CD4-positive, alpha-beta T cell (primary cell): ENCODE data around the gene ZNF423. TPM values are rescaled to one million over a fixed set of nuclear protein-coding genes. Genes with fewer than 3 reads are reported as not detected.

Experiments
- ATAC-seq: fragments of 200-7000 bp; cut with Tn5 transposase; one replicate; pipeline ENCODE4 v1.10.0; 2022; ENCODE audit warnings: mild to moderate bottlenecking; ENCODE audit not compliant: poor library complexity
- CTCF ChIA-PET: fragments of 350-600 bp; sonication (Branson Sonifier 250); formaldehyde crosslinking; loops from one replicate; lab custom pipeline; 2021; ENCODE audit warnings: antibody characterized with exemption, inconsistent platforms; lab: Charles Lee
- POLR2A ChIA-PET: fragments of 350-600 bp; sonication (Branson Sonifier 250); formaldehyde crosslinking; loops from one replicate; lab custom pipeline; 2021; ENCODE audit warnings: antibody characterized with exemption, inconsistent platforms; lab: Charles Lee
- DNase-seq, 14 experiments: peaks; one replicate each; pipeline ENCODE4 v3.0.0-alpha.2; 2013 to 2020; ENCODE audit warnings: mixed read lengths in 2 of 14
- H3K27ac ChIP-seq, 2 donors: one replicate each; pipeline versions ENCODE4 v1.5.1 to v1.7.0; 2013; ENCODE audit warnings: low read length in 2 of 2, low read depth in 1 of 2, mild to moderate bottlenecking in 1 of 2
- H3K27me3 ChIP-seq, 2 experiments: 1 replicate in 1 of 2; 2 replicates in 1 of 2; pipeline versions ENCODE4 v1.6.1 to v1.7.0; 2013; ENCODE audit warnings: low read length in 2 of 2, control low read depth in 1 of 2, mild to moderate bottlenecking in 1 of 2, moderate library complexity in 1 of 2; ENCODE audit not compliant: insufficient read depth in 2 of 2, control insufficient read depth in 1 of 2
- H3K36me3 ChIP-seq: one replicate; pipeline ENCODE4 v1.6.1; 2013; ENCODE audit warnings: low read length, control low read depth; ENCODE audit not compliant: insufficient read depth
- H3K4me1 ChIP-seq: one replicate; pipeline ENCODE4 v1.6.1; 2013; ENCODE audit warnings: low read length, control low read depth; ENCODE audit not compliant: insufficient read depth
- H3K4me3 ChIP-seq: one replicate; pipeline ENCODE4 v1.5.1; 2013; ENCODE audit warnings: mild to moderate bottlenecking, low read length, moderate library complexity
- H3K9me3 ChIP-seq, 2 experiments: 1 replicate in 1 of 2; 2 replicates in 1 of 2; pipeline versions ENCODE4 v1.6.1 to v1.7.0; 2013; ENCODE audit warnings: low read length in 2 of 2, mild to moderate bottlenecking in 2 of 2, control low read depth in 1 of 2, moderate library complexity in 1 of 2; ENCODE audit not compliant: control insufficient read depth in 1 of 2, insufficient read depth in 1 of 2
- H3K27ac Mint-ChIP-seq: one replicate; pipeline ENCODE4 v1.8.0; 2020; ENCODE audit warnings: mixed read lengths
- H3K27me3 Mint-ChIP-seq: one replicate; pipeline ENCODE4 v1.8.0; 2021; ENCODE audit warnings: mixed read lengths
- H3K36me3 Mint-ChIP-seq: one replicate; pipeline ENCODE4 v1.8.0; 2021; ENCODE audit warnings: low read depth, mixed read lengths
- H3K4me1 Mint-ChIP-seq: one replicate; pipeline ENCODE4 v1.8.0; 2021; ENCODE audit warnings: low read depth, mixed read lengths
- H3K4me3 Mint-ChIP-seq: one replicate; pipeline ENCODE4 v1.8.0; 2020; ENCODE audit warnings: mild to moderate bottlenecking, mixed read lengths
- H3K9me3 Mint-ChIP-seq: one replicate; pipeline ENCODE4 v1.8.0; 2020; ENCODE audit warnings: mixed read lengths
- CTCF ChIP-seq: fragments of 200-600 bp; IDR thresholded peaks from one replicate; pipeline ENCODE4 v1.8.0; 2022; ENCODE audit warnings: antibody characterized with exemption, mild to moderate bottlenecking
- intact Hi-C, 2 experiments: fragments of 100-400 bp; cut with DNase I in 1 of 2; cut with micrococcal nuclease in 1 of 2; formaldehyde crosslinking; loops; one replicate each; pipeline versions ENCODE4 v1.15.1 to v1.9.0; 2023 to 2025; cut with DNase I, micrococcal nuclease
- total RNA-seq, 174 experiments: library from RNA in 2 of 174; stranded (reverse) in 2 of 174; gene quantifications; one replicate each; pipeline ENCODE4 v1.2.3 and lab custom pipeline; 2021 to 2026

The ZNF423 gene
- total RNA-seq, 2 experiments from 2014 or later: not detected

- CTCF ChIA-PET: no interaction called here
- intact Hi-C loops: no loop called here
- Mint-ChIP-seq H3K4me1 (no peaks in the 10 kb centered on the region), H3K36me3 (no peaks in the 10 kb centered on the region), H3K27ac (no peak overlapping the region), H3K4me3 (no peak overlapping the region), H3K9me3 (no peaks in the 10 kb centered on the region), H3K27me3 (no peaks in the 10 kb centered on the region)
- H3K27ac ChIP-seq: no peak overlapping the region
- H3K27me3 ChIP-seq: no peaks in the 10 kb centered on the region
- no peaks in the 10 kb centered on the region for H3K36me3 ChIP-seq
- peaks cover 0 to 7% of the 10 kb centered on the region in 2 experiments for H3K9me3 ChIP-seq
- H3K4me1 ChIP-seq: no peaks in the 10 kb centered on the region
- POLR2A ChIA-PET: no interaction called here
- no peak overlapping the region for H3K4me3 ChIP-seq
- DNase-seq: no peak
- ATAC-seq: no peak
- TF ChIP-seq CTCF: no peak
These were observed 281.1 kb downstream of the ZNF423 start for GRCh38 chr16:49574826-49575225.

- no peaks in the 10 kb centered on the region for H3K9me3 Mint-ChIP-seq
- H3K36me3 ChIP-seq: no peaks in the 10 kb centered on the region
- no peaks in the 10 kb centered on the region for H3K4me1 Mint-ChIP-seq
- H3K36me3 Mint-ChIP-seq: no peaks in the 10 kb centered on the region
- no peaks in the 10 kb centered on the region for H3K4me1 ChIP-seq
- TF ChIP-seq CTCF: no peak
- DNase-seq (no peak), ATAC-seq (no peak)
- H3K27ac Mint-ChIP-seq: no peak overlapping the region
- intact Hi-C loops: no loop called here
- no peaks in the 10 kb centered on the region for H3K27me3 ChIP-seq
- no peak overlapping the region for H3K4me3 ChIP-seq
- no peak overlapping the region for H3K4me3 Mint-ChIP-seq
- no peak overlapping the region for H3K27ac ChIP-seq
- no peaks in the 10 kb centered on the region for H3K9me3 ChIP-seq
- H3K27me3 Mint-ChIP-seq: no peaks in the 10 kb centered on the region
- POLR2A ChIA-PET: no interaction called here
- CTCF ChIA-PET: no interaction called here
These were observed 288.0 kb downstream of the ZNF423 start for GRCh38 chr16:49567950-49568349.

DNA sequence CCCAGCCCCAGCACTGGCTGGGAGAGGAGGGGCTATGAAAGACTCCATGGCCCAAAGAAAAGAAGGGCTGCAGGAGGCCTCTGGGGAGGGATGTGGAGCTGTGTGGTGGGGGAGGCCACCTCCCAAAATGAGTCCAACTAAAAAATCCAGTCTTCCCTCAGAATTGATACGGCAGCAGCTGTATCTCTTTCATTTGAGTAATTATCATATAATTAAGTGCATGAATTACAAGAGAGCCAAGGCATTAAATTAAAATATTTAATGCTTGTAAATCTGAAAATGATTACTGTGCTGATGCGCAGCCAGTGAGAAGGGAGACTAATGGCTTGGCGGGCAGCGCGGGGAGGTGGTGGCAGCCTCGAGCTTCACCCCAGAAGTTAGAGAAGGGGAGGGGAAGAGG is 289.5 kb downstream of the ZNF423 start:
- no peaks in the 10 kb centered on the region for H3K4me1 ChIP-seq
- Mint-ChIP-seq H3K27me3 (no peaks in the 10 kb centered on the region), H3K9me3 (no peaks in the 10 kb centered on the region), H3K4me1 (no peaks in the 10 kb centered on the region), H3K36me3 (no peaks in the 10 kb centered on the region), H3K27ac (no peak overlapping the region), H3K4me3 (no peak overlapping the region)
- no peak overlapping the region for H3K4me3 ChIP-seq
- no peak for TF ChIP-seq CTCF
- POLR2A ChIA-PET: interaction anchor here (1.0 kb wide), 1 partner anchor 39 kb away, joined by 4 read pairs; no protein-coding TSS in a partner anchor
- intact Hi-C loops: no loop called here
- no peak overlapping the region for H3K27ac ChIP-seq
- no peaks in the 10 kb centered on the region for H3K36me3 ChIP-seq
- H3K27me3 ChIP-seq: no peaks in the 10 kb centered on the region
- H3K9me3 ChIP-seq: no peaks in the 10 kb centered on the region
- ATAC-seq (no peak), DNase-seq (no peak)
- CTCF ChIA-PET: no interaction called here
